ENCODE results near the gene TTC33. TPM values are rescaled to one million over a fixed set of nuclear protein-coding genes. Genes with fewer than 3 reads are reported as not detected.

TTC33 gene
- total and polyA plus RNA-seq, 2 of the 4 experiments (the other 2 are of a cell fraction) = 3.1 to 8.1 TPM

- Histone ChIP-seq H3K4me3 (ENCODE audit: insufficient read depth, low read depth, low read length) (0 out of 2 replicates have a peak overlapping the region, but pooled peaks have one; percentile 12), H3K27me3 (ENCODE audit: control insufficient read depth, insufficient read depth, low read length) (no peaks in the 10 kb centered on the region), H2AFZ (replicated peaks; ENCODE audit: low read length, poor library complexity) (no peak overlapping the region), H3K4ac (ENCODE audit: low read depth, low read length) (no peak overlapping the region), H2AK5ac (ENCODE audit: low read depth, low read length) (no peak overlapping the region), H3K9me3 (ENCODE audit: control insufficient read depth, insufficient read depth, low read length) (no peaks in the 10 kb centered on the region), H3K9me1 (ENCODE audit: insufficient read depth, low read length) (no peaks in the 10 kb centered on the region), H3K4me1 (ENCODE audit: control insufficient read depth, insufficient read depth, low read length) (peaks cover 7% of the 10 kb centered on the region), H2BK5ac (ENCODE audit: low read depth, low read length, poor library complexity, severe bottlenecking) (no peak overlapping the region), H2BK120ac (ENCODE audit: low read depth, low read length) (0 out of 2 replicates have a peak overlapping the region, but pooled peaks have one; percentile 28), H3K79me1 (ENCODE audit: low read depth in 1 of 2, low read length in 2 of 2) (peaks cover 17 to 40% of the 10 kb centered on the region in 2 experiments), H4K8ac (ENCODE audit: low read depth in 2 of 2, low read length in 2 of 2) (no peak overlapping the region), H3K36me3 (ENCODE audit: control insufficient read depth, insufficient read depth, low read length) (no peaks in the 10 kb centered on the region), H3K9ac (ENCODE audit: low read depth, low read length) (no peak overlapping the region; the same call in 1 of the 2 replicates), H4K91ac (ENCODE audit: insufficient read depth, low read depth, low read length) (no peak overlapping the region), H4K5ac (ENCODE audit: low read depth, low read length) (no peak overlapping the region), H2BK15ac (ENCODE audit: low read depth, low read length) (no peak overlapping the region), H4K20me1 (ENCODE audit: insufficient read depth, low read length) (no peaks in the 10 kb centered on the region), H3K4me2 (ENCODE audit: low read depth, low read length) (peak overlapping the region; percentile 91; the same call in 1 of the 2 replicates), H3K56ac (ENCODE audit: extremely low read depth, insufficient read depth, low read length) (no peak overlapping the region), H3K27ac (ENCODE audit: insufficient read depth, low read length) (no peak overlapping the region), H3K23ac (ENCODE audit: low read depth, low read length) (peak overlapping the region; percentile 68; the same call in 1 of the 2 replicates), H3K18ac (ENCODE audit: low read depth, low read length) (no peak overlapping the region), H3K14ac (replicated peaks; ENCODE audit: low read depth, low read length) (0 out of 2 replicates have a peak overlapping the region, but pooled peaks have one; percentile 3), H2AK9ac (replicated peaks; ENCODE audit: low read depth, low read length, poor library complexity) (no peak overlapping the region), H2BK20ac (ENCODE audit: low read depth, low read length) (no peak overlapping the region)
- ATAC-seq (ENCODE audit: low read depth) (no peak), DNase-seq (no peak)
- intact Hi-C loops (cut with micrococcal nuclease) (loop anchor here (10.0 kb wide), 1 partner anchor 879 kb away; no protein-coding TSS in a partner anchor), in situ Hi-C loops (cut with MboI; ENCODE audit: low sequenced_read_pairs) (loop anchor here (5.0 kb wide), 1 partner anchor 736 kb away; no protein-coding TSS in a partner anchor), dilution Hi-C loops (cut with HindIII; ENCODE audit: low sequenced_read_pairs, unreplicated experiment) (no loop called here)
- ChIA-PET CTCF (interaction anchor here (1.1 to 1.5 kb wide), 2 partner anchors 967 to 969 kb away, joined by 3 to 4 read pairs; no protein-coding TSS in a partner anchor), POLR2A (ENCODE audit: unreplicated experiment) (interaction anchor here (0.9 kb wide), 1 partner anchor 188 kb away, joined by 3 read pairs; no protein-coding TSS in a partner anchor)
- WGBS, 2 experiments (ENCODE audit: extremely low coverage in 2 of 2, insufficient read length in 1 of 2) = no CpG with 5 or more reads among the region's 1 CpG
- TF ChIP-seq RCOR1 (IDR thresholded peaks at IDR 0.05; ENCODE audit: insufficient replicate concordance, low read length) = no peak
- no peak for TF ChIP-seq CEBPB (IDR thresholded peaks at IDR 0.05; ENCODE audit: low read depth, low read length)
- TF ChIP-seq BHLHE40 (IDR thresholded peaks at IDR 0.05; ENCODE audit: low read depth, low read length) = no peak
- TF ChIP-seq FOS (IDR thresholded peaks at IDR 0.05; ENCODE audit: low read depth, low read length) = no peak
- no peak for TF ChIP-seq MAZ (IDR thresholded peaks at IDR 0.05; ENCODE audit: borderline replicate concordance, low read depth, low read length)
- TF ChIP-seq POLR2A (IDR thresholded peaks at IDR 0.05; ENCODE audit: low read depth, low read length) = no peak
- TF ChIP-seq SMC3 (IDR thresholded peaks at IDR 0.05; ENCODE audit: low read depth, low read length) = no peak
- no peak for TF ChIP-seq RFX5 (IDR thresholded peaks at IDR 0.05; ENCODE audit: low read depth, low read length)
- no peak for TF ChIP-seq NFE2L2 (IDR thresholded peaks at IDR 0.05; ENCODE audit: low read depth, low read length)
- no peak for TF ChIP-seq USF2 (IDR thresholded peaks at IDR 0.05; ENCODE audit: low read depth, low read length)
- no peak for TF ChIP-seq RAD21 (IDR thresholded peaks at IDR 0.05; ENCODE audit: low read length)
- TF ChIP-seq CHD1 (IDR thresholded peaks at IDR 0.05; ENCODE audit: low read depth, low read length) = no peak
- no TSS peak for BruUV-seq (replicated peaks)
Measured at GRCh38 chr5:40683305-40683704, 72.5 kb downstream of the TTC33 start.

Measured in IMR-90 (cell line).